Suprapubic skin (tissue), 4 donors: ENCODE results near the gene ALOX15. TPM values are rescaled to one million over a fixed set of nuclear protein-coding genes. Genes with fewer than 3 reads are reported as not detected.
"Not testable (repeated sequence)": the region's sequence is repeated elsewhere in the genome, so short reads cannot be mapped to it uniquely, and the experiment has no call there.

Experiments
- DNase-seq, 2 donors: peaks; one replicate each; pipeline ENCODE4 v3.0.0-alpha.2; 2019; ENCODE audit warnings: low spot score in 2 of 2
- H3K27ac ChIP-seq: fragments of 200-600 bp; sonication (generic); one replicate; pipeline ENCODE4 v1.5.1; 2019
- H3K27me3 ChIP-seq: fragments of 200-600 bp; sonication (generic); one replicate; pipeline ENCODE4 v1.5.1; 2019
- H3K36me3 ChIP-seq: fragments of 200-600 bp; sonication (generic); one replicate; pipeline ENCODE4 v1.5.1; 2019
- H3K4me1 ChIP-seq: fragments of 200-600 bp; sonication (generic); one replicate; pipeline ENCODE4 v1.5.1; 2019
- H3K4me3 ChIP-seq: fragments of 200-600 bp; sonication (generic); one replicate; pipeline ENCODE4 v1.5.1; 2019; ENCODE audit warnings: mild to moderate bottlenecking
- H3K9me3 ChIP-seq: fragments of 200-600 bp; sonication (generic); one replicate; pipeline ENCODE4 v1.5.1; 2019
- CTCF ChIP-seq, 2 donors: fragments of 200-600 bp in 1 of 2; fragments of 450-650 bp in 1 of 2; sonication (generic) in 1 of 2; IDR thresholded peaks; one replicate each; pipeline ENCODE4 v1.5.1; 2016 to 2019; ENCODE audit warnings: antibody characterized with exemption in 2 of 2, mild to moderate bottlenecking in 1 of 2, moderate library complexity in 1 of 2
- EP300 ChIP-seq: sonication (generic); formaldehyde crosslinking; IDR thresholded peaks from one replicate; pipeline ENCODE4 v1.6.1; 2017; ENCODE audit warnings: antibody characterized with exemption
- POLR2A ChIP-seq, 2 donors: fragments of 450-650 bp; IDR thresholded peaks; one replicate each; pipeline ENCODE4 v1.6.1; 2017; ENCODE audit warnings: antibody characterized with exemption in 2 of 2, mild to moderate bottlenecking in 2 of 2, moderate library complexity in 2 of 2
- POLR2AphosphoS5 ChIP-seq, 3 donors: sonication (generic); formaldehyde crosslinking; IDR thresholded peaks; one replicate each; pipeline ENCODE4 v1.6.1; 2017; ENCODE audit warnings: antibody characterized with exemption in 3 of 3
- WGBS: methylation state at CpG from one replicate; pipeline ENCODE4 v1.1.5; 2018; 5-methylcytosine and 5-hydroxymethylcytosine counted together
- total RNA-seq, 4 donors: library from RNA; depleted of rRNA; stranded (reverse); fragments of >200 nt; gene quantifications; one replicate each; pipeline ENCODE4 v1.1.0, GENCODE V29; 2016

ALOX15 gene
- total RNA-seq, 4 donors from 2014 or later, result 0.15 to 1.5 (median 0.36) TPM

- H3K4me1 ChIP-seq, result peaks cover 4% of the 10 kb centered on the region
- TF ChIP-seq POLR2AphosphoS5 (IDR thresholded peaks at IDR 0.05), result no peak
- peaks cover 17% of the 10 kb centered on the region for H3K27me3 ChIP-seq
- 77% methylated on average over 20 of the region's 21 CpGs for WGBS
- H3K9me3 ChIP-seq, result no peaks in the 10 kb centered on the region
- H3K4me3 ChIP-seq, result no peak overlapping the region
- no peaks in the 10 kb centered on the region for H3K36me3 ChIP-seq
- DNase-seq, result no peak
- no peak overlapping the region for H3K27ac ChIP-seq
Measured at GRCh38 chr17:4631836-4632580, 9.5 kb downstream of the ALOX15 start.

GRCh38 chr17:4631431-4631830 lies 10.0 kb downstream of the ALOX15 start:
- H3K36me3 ChIP-seq, result no peaks in the 10 kb centered on the region
- H3K27me3 ChIP-seq, result peaks cover 12% of the 10 kb centered on the region
- TF ChIP-seq POLR2A (IDR thresholded peaks at IDR 0.05) (no peak), POLR2AphosphoS5 (IDR thresholded peaks at IDR 0.05) (no peak), CTCF (IDR thresholded peaks at IDR 0.05) (no peak), EP300 (no peak)
- H3K9me3 ChIP-seq, result no peaks in the 10 kb centered on the region
- no peak overlapping the region for H3K4me3 ChIP-seq
- peaks cover 4% of the 10 kb centered on the region for H3K4me1 ChIP-seq
- no peak overlapping the region for H3K27ac ChIP-seq
- no peak for DNase-seq
- 88% methylated on average over 7 of the region's 8 CpGs for WGBS

- H3K36me3 ChIP-seq, result no peaks in the 10 kb centered on the region
- no peaks in the 10 kb centered on the region for H3K9me3 ChIP-seq
- no peak overlapping the region for H3K4me3 ChIP-seq
- H3K27me3 ChIP-seq, result no peaks in the 10 kb centered on the region
- H3K27ac ChIP-seq, result no peak overlapping the region
- no peak for TF ChIP-seq CTCF (IDR thresholded peaks at IDR 0.05)
- 77% methylated on average over 4 of the region's 4 CpGs for WGBS
- H3K4me1 ChIP-seq, result peaks cover 6% of the 10 kb centered on the region
- DNase-seq, result no peak
Measured at GRCh38 chr17:4626734-4627256, 14.7 kb downstream of the ALOX15 start.

- Histone ChIP-seq H3K36me3 (no peaks in the 10 kb centered on the region), H3K27me3 (no peaks in the 10 kb centered on the region), H3K9me3 (no peaks in the 10 kb centered on the region), H3K27ac (no peak overlapping the region), H3K4me1 (peaks cover 6% of the 10 kb centered on the region), H3K4me3 (no peak overlapping the region)
- no peak for TF ChIP-seq EP300
- TF ChIP-seq POLR2AphosphoS5 (IDR thresholded peaks at IDR 0.05), result no peak
- TF ChIP-seq CTCF (IDR thresholded peaks at IDR 0.05), result no peak
- no peak for TF ChIP-seq POLR2A (IDR thresholded peaks at IDR 0.05)
- 86% methylated on average over 12 of the region's 12 CpGs for WGBS
- no peak for DNase-seq
Measured at GRCh38 chr17:4625181-4625617, 16.3 kb downstream of the ALOX15 start.

GRCh38 chr17:4624451-4624911 lies 17.0 kb downstream of the ALOX15 start:
- not testable (repeated sequence) for H3K4me1 ChIP-seq, H3K27ac ChIP-seq, H3K9me3 ChIP-seq, DNase-seq, H3K4me3 ChIP-seq, H3K27me3 ChIP-seq, H3K36me3 ChIP-seq
- WGBS, result 78% methylated on average over 3 of the region's 3 CpGs

GRCh38 chr17:4623249-4623648 lies 18.2 kb downstream of the ALOX15 start:
- H3K4me3 ChIP-seq, result no peak overlapping the region
- H3K27ac ChIP-seq, result no peak overlapping the region
- peaks cover 1% of the 10 kb centered on the region for H3K27me3 ChIP-seq
- no peak for DNase-seq
- TF ChIP-seq CTCF (IDR thresholded peaks at IDR 0.05) (no peak), POLR2AphosphoS5 (IDR thresholded peaks at IDR 0.05) (no peak), EP300 (no peak), POLR2A (IDR thresholded peaks at IDR 0.05) (no peak)
- H3K4me1 ChIP-seq, result peaks cover 6% of the 10 kb centered on the region
- no peaks in the 10 kb centered on the region for H3K9me3 ChIP-seq
- 44% methylated on average over 2 of the region's 2 CpGs for WGBS
- H3K36me3 ChIP-seq, result no peaks in the 10 kb centered on the region
